K562 (cell line): ENCODE results near the gene DGAT2L6. TPM values are rescaled to one million over a fixed set of nuclear protein-coding genes. Genes with fewer than 3 reads are reported as not detected.

Source experiments
- ATAC-seq: fragments of 200-7000 bp; cut with Tn5 transposase; 3 replicates; pipeline ENCODE4 v1.9.1; 2020; ENCODE audit warnings: moderate library complexity
- BruUV-seq: library from RNA; stranded (reverse); fragments of 400-500 nt; replicated peaks from 2 replicates; lab custom pipeline; 2021; lab: Mats Ljungman, UMichigan
- CTCF ChIA-PET: fragments of 300-600 bp; formaldehyde crosslinking; extraction: SDS; loops from one replicate; lab custom pipeline; 2021; ENCODE audit warnings: low intra/inter-chr PET ratio; lab: Yijun Ruan, JAX
- POLR2A ChIA-PET: fragments of 300-600, 350-650 bp; sonication (Branson Sonifier 250); formaldehyde crosslinking; extraction: SDS; loops from one replicate; lab custom pipeline; 2021; ENCODE audit warnings: antibody characterized with exemption, inconsistent platforms; lab: Yijun Ruan, JAX
- DNase-seq, 4 experiments: peaks; one replicate each; pipeline versions ENCODE4 v3.0.0 to v3.0.0-alpha.2; 2011 to 2018; ENCODE audit warnings: low spot score in 3 of 4, mixed read lengths in 3 of 4; ENCODE audit errors: extremely low read depth in 1 of 4
- FAIRE-seq: peaks from 2 replicates; lab custom pipeline; 2011; peaks lifted over from hg19 to GRCh38; lab: Jason Lieb, UNC
- H2AFZ ChIP-seq: 2 replicates; pipeline ENCODE4 v1.6.0; 2011; ENCODE audit warnings: low read depth, low read length, control low read depth, inconsistent platforms
- H3K27ac ChIP-seq: fragments of 200-600 bp; 3 replicates; pipeline ENCODE4 v1.8.0; 2011; ENCODE audit warnings: low read depth, mild to moderate bottlenecking, control low read depth, inconsistent platforms, low read length, moderate library complexity, mixed read lengths; ENCODE audit errors: extremely low read depth
- H3K27me3 ChIP-seq, 2 experiments: fragments of 300-600 bp in 1 of 2; 2 replicates in 1 of 2; 3 replicates in 1 of 2; pipeline versions ENCODE4 v1.6.0 to v1.8.0; 2011; ENCODE audit warnings: inconsistent platforms in 2 of 2, low read length in 2 of 2, mild to moderate bottlenecking in 1 of 2, mixed read lengths in 1 of 2, moderate library complexity in 1 of 2; ENCODE audit not compliant: control insufficient read depth in 2 of 2, insufficient read depth in 2 of 2
- H3K36me3 ChIP-seq: fragments of 300-600 bp; 3 replicates; pipeline ENCODE4 v1.8.0; 2011; ENCODE audit warnings: mild to moderate bottlenecking, low read length, inconsistent platforms; ENCODE audit not compliant: control insufficient read depth, insufficient read depth
- H3K4me1 ChIP-seq, 2 experiments: fragments of 200-600 bp in 1 of 2; replicated peaks in 1 of 2; 2 replicates in 1 of 2; 3 replicates in 1 of 2; pipeline versions ENCODE4 v1.5.1 to v1.8.0; 2011; ENCODE audit warnings: inconsistent platforms in 2 of 2, low read length in 2 of 2, mild to moderate bottlenecking in 1 of 2, mixed read lengths in 1 of 2, moderate library complexity in 1 of 2; ENCODE audit not compliant: control insufficient read depth in 2 of 2, insufficient read depth in 2 of 2
- H3K4me2 ChIP-seq: 2 replicates; pipeline ENCODE4 v1.6.1; 2011; ENCODE audit warnings: low read length, control low read depth, inconsistent platforms, mixed read lengths; ENCODE audit not compliant: insufficient read depth
- H3K4me3 ChIP-seq: fragments of 200-600 bp; sonication (generic), shearing (Covaris generic); 2 replicates; pipeline ENCODE4 v1.5.1; 2016; ENCODE audit warnings: control low read depth, inconsistent platforms
- H3K79me2 ChIP-seq: fragments of 200-600 bp; 3 replicates; pipeline ENCODE4 v1.8.0; 2011; ENCODE audit warnings: low read length, inconsistent platforms; ENCODE audit not compliant: control insufficient read depth, insufficient read depth
- H3K9ac ChIP-seq, 2 experiments: 2 replicates each; pipeline versions ENCODE4 v1.6.0 to v1.6.1; 2011; ENCODE audit warnings: low read depth in 2 of 2, low read length in 2 of 2, control low read depth in 1 of 2, inconsistent platforms in 1 of 2, mild to moderate bottlenecking in 1 of 2, mixed read lengths in 1 of 2; ENCODE audit not compliant: insufficient read depth in 1 of 2
- H3K9me1 ChIP-seq: one replicate; pipeline ENCODE4 v1.6.0; 2011; ENCODE audit warnings: inconsistent platforms, mild to moderate bottlenecking, low read length, moderate library complexity; ENCODE audit not compliant: control insufficient read depth, insufficient read depth
- H3K9me3 ChIP-seq: replicated peaks from 2 replicates; pipeline ENCODE4 v1.5.1; 2011; ENCODE audit warnings: low read depth, low read length, inconsistent platforms; ENCODE audit not compliant: control insufficient read depth, insufficient read depth
- H4K20me1 ChIP-seq: replicated peaks from 2 replicates; pipeline ENCODE4 v1.6.1; 2011; ENCODE audit warnings: low read length, inconsistent platforms, mixed read lengths; ENCODE audit not compliant: control insufficient read depth, insufficient read depth
- GATAD2A ChIP-seq: fragments of 450-650 bp; IDR thresholded peaks from 2 replicates; pipeline ENCODE4 v1.6.1; 2017
- TEAD1 ChIP-seq, 2 experiments: fragments of 450-650 bp in 1 of 2; sonication (generic) in 1 of 2; formaldehyde crosslinking; IDR thresholded peaks; 2 replicates each; pipeline versions ENCODE4 v1.4.0 to v1.8.0; 2020 to 2022; ENCODE audit warnings: mild to moderate bottlenecking in 2 of 2, missing genetic modification reagents in 1 of 2
- ZNF79 ChIP-seq: fragments of 250-450 bp; sonication (Bioruptor Pico); IDR thresholded peaks from 2 replicates; pipeline ENCODE4 v1.4.0; 2020; ENCODE audit warnings: low read depth, mild to moderate bottlenecking, moderate library complexity
- WGBS: fragments of 100-300 bp; shearing (Covaris generic); methylation state at CpG from one replicate; pipeline ENCODE4 v1.1.6; 2016; ENCODE audit warnings: low coverage, mixed read lengths; ENCODE audit not compliant: insufficient coverage; ENCODE audit errors: missing lambda C conversion rate; 5-methylcytosine and 5-hydroxymethylcytosine counted together
- in situ Hi-C: fragments of 300-500 bp; cut with MboI; formaldehyde crosslinking; loops from 4 replicates; pipeline ENCODE4 v1.15.0; 2018; ENCODE audit warnings: inconsistent platforms, mixed read lengths
- intact Hi-C: fragments of 100-400 bp; cut with micrococcal nuclease; formaldehyde crosslinking; loops from 2 replicates; pipeline ENCODE4 v1.14.2; 2022
- polyA plus RNA-seq, 8 experiments: library from polyadenylated mRNA; depleted of rRNA in 4 of 8; stranded (reverse) in 5 of 8; unstranded in 3 of 8; fragments of >200 nt; fragmentation: Nextera tagmentation in 2 of 8; fragmentation: Illumina TruSeq in 1 of 8; extraction: Ambion mirVana in 2 of 8; extraction: Trizol in 1 of 8; gene quantifications; 2 replicates each; pipeline versions ENCODE4 v1.2.1 to v1.2.3, GENCODE V29; 2011 to 2014; ENCODE audit warnings: inconsistent platforms in 1 of 8, missing spikeins in 1 of 8
- total RNA-seq, 7 experiments: library from RNA; depleted of rRNA in 6 of 7; stranded (reverse); fragments of >200 nt in 6 of 7; fragmentation: Illumina TruSeq in 2 of 7; extraction: Trizol in 2 of 7; gene quantifications; 2 replicates each; pipeline versions ENCODE4 v1.2.1 to v1.2.3, GENCODE V29; 2011 to 2021; ENCODE audit warnings: low replicate concordance in 1 of 7
- TF ChIP-seq, protein P1 (sequence below): IDR thresholded peaks from 2 replicates; pipeline ENCODE4 v1.6.1; 2014; ENCODE audit warnings: antibody characterized with exemption

DGAT2L6 gene
- total and polyA plus RNA-seq, 9 of the 15 experiments (the other 6 are each of a cell fraction or from before 2014, with no cell fraction given) = not detected

DNA sequence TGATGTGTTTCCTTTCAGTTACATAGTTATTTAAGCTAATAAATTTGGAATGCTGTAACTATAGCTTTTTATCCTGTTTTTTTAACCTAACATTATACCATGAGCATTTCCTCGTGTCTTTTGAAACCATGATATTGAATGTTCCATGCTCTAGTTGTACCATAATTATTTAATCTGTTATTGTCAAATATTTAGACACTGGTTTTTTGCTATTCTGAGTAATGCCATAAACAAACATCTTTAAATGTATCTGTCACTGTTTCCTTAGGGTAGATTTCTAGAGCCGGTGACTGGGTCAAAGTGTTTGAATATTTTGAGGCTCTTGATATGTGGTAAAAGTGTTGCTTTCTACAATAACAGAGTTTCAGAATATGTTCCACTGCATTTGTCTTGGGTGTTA lies 38.7 kb upstream of the DGAT2L6 start (continued):
- no peak for TF ChIP-seq GATAD2A
- TF ChIP-seq, protein P1, sequence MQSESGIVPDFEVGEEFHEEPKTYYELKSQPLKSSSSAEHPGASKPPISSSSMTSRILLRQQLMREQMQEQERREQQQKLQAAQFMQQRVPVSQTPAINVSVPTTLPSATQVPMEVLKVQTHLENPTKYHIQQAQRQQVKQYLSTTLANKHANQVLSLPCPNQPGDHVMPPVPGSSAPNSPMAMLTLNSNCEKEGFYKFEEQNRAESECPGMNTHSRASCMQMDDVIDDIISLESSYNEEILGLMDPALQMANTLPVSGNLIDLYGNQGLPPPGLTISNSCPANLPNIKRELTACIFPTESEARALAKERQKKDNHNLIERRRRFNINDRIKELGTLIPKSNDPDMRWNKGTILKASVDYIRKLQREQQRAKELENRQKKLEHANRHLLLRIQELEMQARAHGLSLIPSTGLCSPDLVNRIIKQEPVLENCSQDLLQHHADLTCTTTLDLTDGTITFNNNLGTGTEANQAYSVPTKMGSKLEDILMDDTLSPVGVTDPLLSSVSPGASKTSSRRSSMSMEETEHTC = no peak
- no peak for TF ChIP-seq TEAD1 (CRISPR knock-in tag; IDR thresholded peaks at IDR 0.05)
- TF ChIP-seq, all 486 proteins: peak for 0

DNA sequence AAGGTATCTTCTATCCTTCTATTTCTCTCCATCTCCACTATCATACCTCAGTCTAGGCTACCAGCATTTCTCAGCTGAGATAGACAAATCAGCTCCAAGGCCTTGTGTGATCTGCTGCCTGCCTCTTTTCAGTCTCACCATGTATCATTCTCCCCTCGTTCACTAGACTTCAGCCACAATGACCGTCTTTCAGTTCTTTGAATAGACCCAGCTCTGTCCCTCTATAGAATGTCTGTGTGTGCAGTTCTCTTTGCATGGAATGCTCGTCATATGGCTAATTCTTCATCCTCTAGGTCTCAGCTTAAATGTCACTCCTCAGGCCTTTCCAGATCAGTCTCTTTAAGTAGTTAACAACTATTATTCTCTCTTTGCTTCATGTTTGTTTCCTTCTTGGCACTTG lies 37.5 kb upstream of the DGAT2L6 start:
- no peak overlapping the region for H3K4me2 ChIP-seq
- H3K27me3 ChIP-seq = no peaks in the 10 kb centered on the region
- no peak for DNase-seq
- H3K9me3 ChIP-seq = no peaks in the 10 kb centered on the region
- intact Hi-C loops (no loop called here), in situ Hi-C loops (no loop called here)
- FAIRE-seq = no peak
- H2AFZ ChIP-seq = no peak overlapping the region
- H3K27ac ChIP-seq = no peak overlapping the region
- ChIA-PET POLR2A (interaction anchor here (1.1 to 1.3 kb wide), 2 partner anchors 12 to 28 kb away, joined by 3 to 8 read pairs; no protein-coding TSS in a partner anchor), CTCF (no interaction called here)
- H3K36me3 ChIP-seq = peaks cover 39% of the 10 kb centered on the region
- peaks cover 11% of the 10 kb centered on the region for H3K79me2 ChIP-seq
- no peak for ATAC-seq
- no peak overlapping the region for H3K9ac ChIP-seq
- no peaks in the 10 kb centered on the region for H3K9me1 ChIP-seq
- H3K4me3 ChIP-seq = no peak overlapping the region
- WGBS = 94% methylated on average over 3 of the region's 3 CpGs
- H4K20me1 ChIP-seq = no peaks in the 10 kb centered on the region
- H3K4me1 ChIP-seq = peaks cover 0 to 5% of the 10 kb centered on the region in 2 experiments; a peak in 2 of 5 replicates
- no peak for TF ChIP-seq ZNF79 (CRISPR knock-in tag)
- no TSS peak for BruUV-seq
